Activated CD8-positive, alpha-beta memory T cell treated with anti-CD3 and anti-CD28 coated beads, Interleukin-2, amount 50 U/mL, for 48 hours (primary cell): ENCODE measurements around the gene DLGAP4.

Experiments used
- DNase-seq: peaks from one replicate; pipeline ENCODE4 v3.0.0-alpha.2; 2020

The DLGAP4 gene

GRCh38 chr20:36275441-36276189, 30.5 kb upstream of the DLGAP4 start:
- DNase-seq: no peak

GRCh38 chr20:36277546-36277945, 28.6 kb upstream of the DLGAP4 start:
- no peak for DNase-seq

DNA sequence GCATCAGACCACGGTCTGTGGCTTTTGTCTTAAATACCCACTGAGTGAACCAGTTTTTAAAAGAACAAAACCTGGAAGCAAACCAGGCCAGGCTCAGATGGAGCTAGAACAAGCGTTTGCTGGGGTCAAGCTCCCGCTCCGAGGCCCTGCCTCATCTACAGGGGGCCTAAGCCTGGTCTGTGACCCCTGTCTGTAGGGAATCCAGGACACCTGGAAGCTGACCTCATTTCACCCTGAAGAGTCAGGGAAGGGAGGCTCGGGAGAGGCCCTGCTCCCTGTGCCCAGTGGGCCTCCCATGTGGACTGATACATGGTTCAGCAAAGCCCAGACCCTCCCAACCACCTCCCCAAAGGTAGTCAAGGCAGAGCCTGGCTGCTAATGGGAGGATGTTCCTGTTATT, 26.8 kb upstream of the DLGAP4 start:
- no peak for DNase-seq

DNA sequence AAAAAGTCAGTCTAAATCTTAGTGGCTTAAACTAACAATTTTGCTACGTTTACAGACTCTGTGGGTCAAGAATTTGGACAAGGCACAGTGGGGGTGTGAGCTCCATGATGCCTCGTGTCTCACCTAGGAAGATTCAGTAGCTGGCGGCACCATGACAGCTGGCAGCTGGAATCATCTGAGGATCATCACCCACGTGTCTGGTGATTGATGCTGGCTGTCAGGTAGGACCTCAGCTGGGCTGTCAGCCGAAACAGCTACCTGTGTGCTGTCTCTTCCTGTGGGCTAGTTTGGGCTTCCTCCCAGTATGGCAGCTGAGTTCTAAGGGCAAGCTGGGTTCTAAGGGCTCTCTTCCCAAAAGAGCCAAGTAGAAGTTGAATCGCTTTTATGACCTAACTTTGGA, 26.4 kb upstream of the DLGAP4 start:
- no peak for DNase-seq

DNA sequence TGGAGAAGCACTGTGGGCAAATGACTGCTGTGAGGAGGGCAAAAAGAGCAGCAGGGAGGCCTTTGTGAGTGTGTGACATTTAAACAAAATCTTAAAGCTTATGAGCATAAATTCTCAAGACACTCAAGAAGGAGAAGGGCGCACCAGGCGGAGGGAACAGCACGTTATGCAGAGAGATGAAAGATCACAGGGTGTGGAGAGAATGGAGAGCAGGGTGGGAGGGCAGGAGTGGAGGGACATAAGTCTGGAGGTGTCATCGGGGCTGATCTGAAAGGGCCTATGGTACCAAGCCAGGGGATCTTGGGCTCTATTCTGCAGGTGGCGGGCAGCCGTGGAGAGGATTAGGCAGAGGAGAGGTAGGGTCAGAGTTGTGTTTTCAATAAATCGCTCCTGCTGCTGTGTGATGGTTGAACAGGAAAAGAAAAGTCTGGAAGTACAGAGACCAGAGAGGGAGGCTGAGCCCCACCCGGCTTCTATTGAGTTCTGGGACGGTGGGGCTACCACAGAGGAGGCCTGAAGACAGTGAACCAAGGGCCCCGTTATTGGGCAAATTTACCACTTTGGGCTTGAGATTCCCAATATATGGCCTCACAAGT, 24.3 kb upstream of the DLGAP4 start:
- no peak for DNase-seq

GRCh38 chr20:36284751-36285150, 21.4 kb upstream of the DLGAP4 start:
- no peak for DNase-seq

- DNase-seq: no peak
These were observed 20.2 kb upstream of the DLGAP4 start for GRCh38 chr20:36285746-36286447.

DNA sequence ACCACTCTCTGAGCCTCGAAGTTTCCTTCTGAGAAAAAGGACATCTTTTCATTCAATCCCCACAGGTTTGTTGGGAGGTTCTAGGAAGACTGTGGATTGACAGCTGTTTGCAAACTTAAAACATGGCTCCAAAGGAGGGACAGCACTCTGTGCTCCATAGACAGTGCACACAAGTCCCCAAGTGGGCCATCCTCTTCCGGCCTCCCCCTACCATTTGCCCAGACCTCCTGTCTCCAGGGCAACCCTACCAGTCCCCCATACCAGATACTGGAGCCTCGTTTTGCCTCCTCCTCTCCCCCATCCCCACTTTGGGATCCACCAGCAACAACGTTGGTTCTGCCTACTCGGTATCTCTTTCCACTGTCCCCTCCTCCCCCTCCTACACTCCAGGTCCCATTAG, 8.5 kb upstream of the DLGAP4 start:
- DNase-seq: no peak

DNA sequence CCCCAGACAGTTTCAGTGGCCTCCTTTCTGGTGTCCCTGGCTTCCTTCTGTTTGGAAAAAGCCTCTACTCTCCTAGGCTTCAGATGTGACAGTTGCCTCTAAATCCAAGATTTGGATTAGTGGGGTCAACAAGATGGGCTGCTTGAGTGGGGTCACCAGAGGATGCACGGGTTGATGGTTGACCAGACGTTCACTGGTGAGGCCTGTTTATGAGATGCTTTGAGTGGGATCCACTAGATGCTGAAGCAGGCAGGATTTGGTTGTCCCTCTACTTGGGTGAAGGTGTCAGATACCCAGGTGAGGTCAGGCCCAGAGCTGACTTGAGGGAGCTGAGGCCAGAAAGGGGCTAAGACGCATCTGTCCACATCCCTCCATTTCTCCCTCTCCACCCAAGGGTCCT, 8.1 kb upstream of the DLGAP4 start:
- no peak for DNase-seq

DNA sequence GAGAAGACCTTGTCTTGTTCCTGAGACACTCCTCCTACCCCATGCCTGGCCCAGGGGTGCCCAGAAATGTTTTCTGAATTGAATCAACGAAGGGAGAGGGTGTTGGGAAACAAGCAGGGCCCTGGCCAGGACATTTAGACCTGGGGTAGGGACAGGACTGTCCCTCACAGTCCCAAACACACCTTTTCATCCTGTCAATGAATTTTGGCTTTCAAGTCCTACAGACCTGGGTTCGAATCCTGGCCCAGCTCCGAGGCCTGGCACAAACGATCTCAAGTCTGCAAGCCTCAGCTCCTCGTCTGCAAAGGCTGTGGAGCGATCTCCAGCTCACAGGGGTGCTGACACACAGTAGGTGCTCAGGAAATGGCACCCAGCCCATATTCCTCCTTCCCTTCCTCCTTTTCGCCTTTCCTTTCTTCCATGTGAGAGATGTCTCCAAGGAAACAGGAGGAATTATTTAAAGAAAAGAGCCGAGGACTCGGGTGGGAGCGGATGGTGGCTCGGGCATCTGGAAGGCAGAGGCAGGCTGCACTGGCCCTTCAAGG, 7.3 kb upstream of the DLGAP4 start:
- no peak for DNase-seq

GRCh38 chr20:36299459-36299858, 6.7 kb upstream of the DLGAP4 start:
- no peak for DNase-seq

- no peak for DNase-seq
These were observed 4.6 kb upstream of the DLGAP4 start for GRCh38 chr20:36301359-36302119.

DNA sequence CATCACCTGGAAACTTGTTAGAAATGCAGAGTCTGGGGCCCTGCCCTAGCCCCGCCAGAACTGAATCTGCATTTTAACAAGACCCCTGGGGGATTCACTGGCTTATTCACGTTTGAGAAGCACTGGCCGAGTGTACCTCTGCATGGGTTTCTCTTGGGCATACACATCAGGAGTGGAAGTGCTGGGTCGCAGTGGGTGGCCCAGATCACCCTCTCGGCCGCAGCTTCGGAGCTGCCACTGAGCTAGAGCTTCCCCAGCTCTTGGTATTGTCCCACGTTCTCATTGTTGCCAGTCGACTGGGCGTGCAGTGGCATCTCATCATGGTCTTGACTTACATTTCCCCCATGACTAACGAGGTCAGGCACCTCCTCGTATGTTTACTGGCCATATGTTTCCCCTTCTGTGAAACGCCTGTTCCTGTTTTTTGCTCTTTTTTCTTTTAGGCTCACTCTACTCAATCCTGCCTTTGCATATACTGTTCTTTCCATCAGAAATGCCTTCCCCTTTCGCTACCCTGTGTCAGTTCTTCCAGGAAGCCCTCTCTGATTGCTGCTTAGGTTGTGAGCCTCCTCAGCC, 3.0 kb upstream of the DLGAP4 start:
- no peak for DNase-seq

DNA sequence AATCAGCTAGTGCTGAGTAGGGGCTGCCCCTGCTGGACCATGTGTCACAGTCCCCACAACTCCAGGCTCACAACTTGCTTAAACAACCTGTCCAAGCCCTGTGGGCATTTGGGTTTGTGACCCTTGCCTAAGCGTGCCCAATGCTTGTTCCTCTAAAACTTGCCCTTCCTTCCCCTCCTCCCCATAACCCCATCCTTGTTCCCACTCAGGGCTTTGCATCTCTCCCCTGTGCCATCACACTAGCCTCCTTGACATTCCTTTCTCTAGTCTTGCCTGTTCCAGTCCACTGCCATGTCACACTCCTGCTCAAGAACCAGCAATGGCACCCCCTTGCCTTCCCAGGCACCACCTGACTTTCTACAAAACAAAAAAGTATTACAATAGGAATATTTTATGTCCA, 2.3 kb upstream of the DLGAP4 start:
- no peak for DNase-seq

DNA sequence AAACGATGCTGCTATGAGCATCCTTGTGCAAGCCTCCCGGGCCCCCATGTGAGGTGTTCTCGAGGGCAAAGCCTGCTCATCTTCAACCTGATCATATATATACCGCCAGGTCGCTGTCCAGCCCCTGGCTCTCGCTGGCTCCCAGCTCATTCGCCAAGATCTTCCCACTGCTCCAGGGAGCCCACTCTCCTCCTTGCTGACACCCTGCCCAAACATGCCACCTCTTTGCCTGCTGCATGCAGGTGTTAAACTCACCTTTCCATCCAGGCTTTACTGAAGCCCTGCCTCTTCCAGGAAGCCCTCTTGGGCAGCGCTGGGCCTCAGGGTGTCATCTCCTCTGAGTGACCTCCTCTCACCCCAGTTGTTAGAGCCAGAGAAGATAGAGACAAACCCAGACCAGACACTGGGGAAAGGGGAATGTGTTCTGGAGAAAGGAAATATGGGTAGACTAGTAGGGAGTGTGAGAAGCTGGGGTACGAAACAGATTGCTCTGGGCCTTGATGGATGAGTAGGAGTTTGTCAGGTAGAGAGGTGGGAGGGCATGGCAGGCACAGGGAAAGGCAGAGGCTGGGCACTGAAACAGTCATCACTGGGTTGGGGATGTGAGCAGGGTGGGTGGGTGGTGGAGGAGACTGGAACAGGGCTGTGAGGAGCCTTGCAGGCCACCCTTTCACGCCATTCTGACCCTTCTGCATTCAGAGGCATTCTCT, 1.2 kb upstream of the DLGAP4 start:
- no peak for DNase-seq

DNA sequence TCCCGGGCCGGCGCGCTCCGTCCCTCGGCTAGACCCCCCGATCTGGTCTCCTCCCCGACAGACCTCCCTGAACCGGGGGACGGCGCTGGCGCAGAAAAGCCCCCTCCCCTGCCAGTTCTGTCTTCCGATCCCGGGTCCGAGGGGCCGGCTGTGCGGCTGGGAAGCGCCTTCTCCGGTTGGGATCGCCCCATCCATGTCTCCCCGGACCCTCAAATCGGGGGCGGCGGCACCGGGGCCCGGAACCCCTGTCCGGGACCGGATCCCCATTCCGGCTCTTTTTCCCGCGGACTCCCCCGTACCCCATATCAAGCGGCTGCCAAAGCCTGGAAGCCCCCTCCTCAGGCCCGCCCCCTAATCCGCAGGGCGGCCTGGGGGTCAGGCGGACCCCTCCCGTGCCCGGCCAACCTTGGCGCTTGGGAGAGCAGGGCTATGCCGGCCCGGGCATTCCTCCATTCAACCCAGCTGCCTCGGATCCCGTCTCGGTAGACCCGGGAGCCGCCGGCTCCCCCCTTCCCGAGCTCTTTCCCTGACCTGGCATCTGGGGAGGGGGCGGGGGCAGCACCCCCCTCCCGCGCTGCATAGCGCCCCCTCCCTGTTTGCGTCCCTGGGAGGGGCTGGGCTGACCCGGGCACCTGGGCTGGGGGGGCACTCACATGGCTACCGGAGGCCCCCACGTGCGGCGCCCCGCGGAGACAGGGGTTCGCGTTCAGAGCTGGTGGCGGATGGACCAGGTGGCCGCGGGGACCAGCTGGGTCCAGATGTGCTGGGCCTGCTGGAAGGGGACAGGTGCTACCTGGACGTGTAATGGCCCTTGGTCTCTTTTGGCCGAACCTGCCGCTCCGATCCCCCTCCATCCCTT, 643 bp downstream of the DLGAP4 start:
- DNase-seq: no peak

DNA sequence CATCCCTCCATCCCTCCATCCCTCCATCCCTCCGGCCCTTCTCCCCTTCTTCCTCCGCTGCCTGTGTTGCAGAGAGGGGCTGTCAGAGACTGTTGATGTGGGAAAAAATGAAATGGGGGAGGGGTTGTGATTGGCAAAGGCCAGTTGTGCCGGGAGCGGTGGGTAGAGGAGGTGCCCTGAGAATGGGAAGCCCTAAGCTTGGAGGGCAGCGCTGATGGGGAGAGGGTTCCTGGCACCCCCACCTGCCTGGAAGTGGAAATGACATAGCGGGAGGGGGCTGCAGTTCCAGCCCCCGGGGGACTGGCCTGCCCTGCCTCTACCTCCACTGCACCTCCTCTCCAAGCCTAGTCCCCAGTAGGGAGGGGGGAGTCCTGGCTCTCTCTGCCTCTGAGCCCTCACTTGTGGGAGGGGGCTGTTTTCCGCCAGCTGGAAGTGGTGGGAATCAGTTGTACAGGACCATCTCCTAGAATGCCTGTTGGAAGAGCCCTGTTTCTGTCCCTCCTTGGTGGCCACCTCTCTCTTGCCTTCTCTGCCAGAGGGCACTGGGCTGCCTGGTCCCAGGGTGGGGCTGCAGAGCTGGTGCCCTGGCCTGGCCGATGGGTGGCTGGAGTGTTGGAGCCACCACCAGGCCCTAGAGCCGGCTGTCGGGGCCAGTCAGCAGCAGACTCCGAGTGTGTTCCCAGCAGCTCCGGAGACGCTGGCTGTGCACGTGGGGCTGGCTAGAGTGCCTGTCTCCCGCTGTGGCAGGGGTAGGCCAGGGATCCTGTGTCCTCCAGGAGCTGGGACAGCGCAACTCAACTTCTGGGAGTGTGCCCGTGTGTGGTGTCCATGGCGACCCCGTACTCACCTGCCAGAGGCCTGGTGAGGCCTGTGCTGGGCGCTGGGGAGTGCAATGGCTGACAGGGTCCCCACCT, 1.5 kb downstream of the DLGAP4 start:
- no peak for DNase-seq

DNA sequence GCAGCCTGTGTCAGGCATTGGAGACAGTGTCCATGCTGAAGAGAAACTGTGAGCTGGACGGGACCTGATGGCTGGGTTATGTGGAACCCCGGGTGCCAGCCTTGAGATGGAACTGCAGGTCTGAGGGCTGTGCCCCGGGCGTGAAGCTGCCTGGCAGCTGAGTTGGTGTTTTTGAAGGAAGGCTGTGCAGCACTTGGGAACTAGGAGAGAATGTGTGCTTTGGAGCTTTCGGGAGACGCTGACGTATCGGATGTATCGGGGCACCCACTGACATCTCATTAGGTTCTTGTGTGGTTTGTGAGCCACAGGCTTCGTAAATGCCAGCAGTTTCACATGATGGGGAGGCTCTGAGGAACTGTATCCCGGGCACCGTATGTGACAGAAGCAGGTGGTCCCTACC, 2.2 kb downstream of the DLGAP4 start:
- DNase-seq: no peak

DNA sequence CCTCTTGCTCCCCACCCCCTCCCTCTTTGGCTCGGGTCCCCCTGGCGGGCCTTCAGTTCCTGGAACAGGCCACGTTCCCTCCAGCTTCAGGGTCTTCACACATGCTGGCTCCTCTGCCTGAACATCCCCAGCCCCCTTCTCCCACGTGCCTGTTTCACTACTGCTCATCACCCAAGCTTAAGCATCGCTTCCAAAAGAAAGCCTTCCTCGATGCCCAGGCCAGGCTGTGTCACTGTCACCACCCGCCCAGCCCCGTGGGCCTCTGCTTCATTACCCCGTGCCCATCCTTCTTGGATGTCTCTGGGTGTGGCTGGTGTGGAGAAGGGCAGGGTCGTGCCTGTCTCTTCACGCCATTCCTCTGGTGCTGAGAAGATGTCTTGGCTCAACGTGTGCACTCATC, 2.8 kb downstream of the DLGAP4 start:
- no peak for DNase-seq

- DNase-seq: no peak
These were observed 3.5 kb downstream of the DLGAP4 start for GRCh38 chr20:36309643-36310042.
